ENCODE results near the gene CYP24A1. TPM values are rescaled to one million over a fixed set of nuclear protein-coding genes. Genes with fewer than 3 reads are reported as not detected.

CYP24A1 gene
- total RNA-seq, 4 donors from 2014 or later: 1.3 to 12.3 (median 8.9) TPM

- DNase-seq: no peak
- H3K4me1 ChIP-seq: peaks cover 5 to 13% (median 12%) of the 10 kb centered on the region in 3 donors
- 32 to 40% methylated on average over 7 of the region's 7 CpGs for WGBS, 2 donors
- no peak overlapping the region for H3K4me3 ChIP-seq
- TF ChIP-seq CTCF (IDR thresholded peaks at IDR 0.05) (no peak), POLR2A (IDR thresholded peaks at IDR 0.05) (no peak)
- no peaks in the 10 kb centered on the region for H3K27me3 ChIP-seq
- H3K9me3 ChIP-seq: no peaks in the 10 kb centered on the region
- no peaks in the 10 kb centered on the region for H3K36me3 ChIP-seq
- H3K27ac ChIP-seq: no peak overlapping the region
- intact Hi-C loops (cut with DNase I): no loop called here
Measured at GRCh38 chr20:54148947-54149764, 24.6 kb downstream of the CYP24A1 start.

GRCh38 chr20:54146672-54147071, 27.1 kb downstream of the CYP24A1 start:
- intact Hi-C loops (cut with DNase I): no loop called here
- H3K9me3 ChIP-seq: no peaks in the 10 kb centered on the region
- no peak for DNase-seq
- 92 to 100% methylated on average over 1 of the region's 1 CpG for WGBS, 2 donors
- no peaks in the 10 kb centered on the region for H3K27me3 ChIP-seq
- H3K36me3 ChIP-seq: no peaks in the 10 kb centered on the region
- TF ChIP-seq CTCF (IDR thresholded peaks at IDR 0.05) (no peak), POLR2A (IDR thresholded peaks at IDR 0.05) (no peak)
- no peaks in the 10 kb centered on the region for H3K4me1 ChIP-seq
- no peak overlapping the region for H3K4me3 ChIP-seq
- no peak overlapping the region for H3K27ac ChIP-seq

DNA sequence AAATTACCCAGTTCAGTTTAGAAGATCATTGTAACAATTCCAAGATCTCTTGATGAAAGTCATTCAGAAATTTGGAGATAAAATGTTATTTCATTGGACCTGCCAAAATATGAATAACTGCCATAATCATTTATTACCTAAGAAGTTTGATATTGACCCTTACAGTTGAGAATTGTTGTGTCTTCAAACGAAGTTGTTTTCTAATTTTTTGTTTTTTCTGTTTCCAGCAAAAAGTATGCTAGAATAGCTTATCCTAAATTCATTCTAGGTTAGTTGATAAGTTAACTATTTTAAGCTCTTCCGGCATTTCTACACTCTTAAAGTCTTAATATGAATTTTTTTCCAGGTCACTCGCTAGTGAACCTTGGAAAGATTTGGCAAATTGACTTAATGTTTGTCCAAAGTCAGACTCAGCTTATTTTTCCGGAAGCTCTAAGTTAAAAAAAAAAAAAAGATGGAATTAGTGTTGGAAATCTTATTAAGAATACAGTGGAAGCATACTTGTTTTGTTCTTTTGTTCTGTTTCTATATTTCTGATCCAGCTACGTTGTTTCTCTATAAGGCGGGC, 28.9 kb downstream of the CYP24A1 start:
- intact Hi-C loops (cut with DNase I): no loop called here
- Histone ChIP-seq H3K4me1 (no peaks in the 10 kb centered on the region), H3K4me3 (no peak overlapping the region), H3K36me3 (no peaks in the 10 kb centered on the region), H3K27ac (no peak overlapping the region), H3K27me3 (no peaks in the 10 kb centered on the region), H3K9me3 (no peaks in the 10 kb centered on the region)
- 84 to 86% methylated on average over 6 of the region's 6 CpGs for WGBS, 2 donors
- no peak for DNase-seq
- TF ChIP-seq POLR2A (IDR thresholded peaks at IDR 0.05) (no peak), CTCF (IDR thresholded peaks at IDR 0.05) (no peak)

GRCh38 chr20:54140927-54141566, 32.7 kb downstream of the CYP24A1 start:
- H3K36me3 ChIP-seq: no peaks in the 10 kb centered on the region
- intact Hi-C loops (cut with DNase I): no loop called here
- no peaks in the 10 kb centered on the region for H3K9me3 ChIP-seq
- H3K27me3 ChIP-seq: no peaks in the 10 kb centered on the region
- no peak for TF ChIP-seq CTCF (IDR thresholded peaks at IDR 0.05)
- WGBS, 2 donors: 51 to 63% methylated on average over 6 of the region's 6 CpGs
- H3K4me1 ChIP-seq: no peaks in the 10 kb centered on the region
- DNase-seq: no peak
- H3K27ac ChIP-seq: no peak overlapping the region
- H3K4me3 ChIP-seq: no peak overlapping the region

DNA sequence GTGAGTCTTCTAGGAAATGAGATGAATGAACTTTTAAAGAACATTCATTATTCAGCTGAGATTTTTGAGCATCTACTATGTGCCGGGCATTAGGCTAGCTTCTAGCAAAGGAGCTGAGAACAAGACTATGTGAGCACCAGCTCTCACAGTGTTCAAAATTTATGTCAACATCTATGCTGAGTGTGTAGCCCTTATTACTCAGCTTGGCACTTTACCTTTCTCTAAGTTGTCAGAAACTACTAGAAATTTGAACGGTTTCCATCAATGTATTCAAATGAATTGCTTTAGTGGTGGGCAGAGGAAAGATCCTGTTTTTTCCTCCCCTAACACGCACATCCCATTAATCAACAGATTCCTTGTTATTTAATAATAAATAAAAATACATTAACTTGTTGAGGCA, 33.3 kb downstream of the CYP24A1 start:
- no peak overlapping the region for H3K4me3 ChIP-seq
- H3K36me3 ChIP-seq: no peaks in the 10 kb centered on the region
- peaks cover 0 to 3% (median 0%) of the 10 kb centered on the region in 4 donors for H3K27me3 ChIP-seq
- H3K27ac ChIP-seq: no peak overlapping the region
- DNase-seq: no peak
- intact Hi-C loops (cut with DNase I): no loop called here
- H3K4me1 ChIP-seq: no peaks in the 10 kb centered on the region
- WGBS, 2 donors: 81% methylated on average over 3 of the region's 3 CpGs
- no peaks in the 10 kb centered on the region for H3K9me3 ChIP-seq
- no peak for TF ChIP-seq POLR2A (IDR thresholded peaks at IDR 0.05)
- TF ChIP-seq CTCF (IDR thresholded peaks at IDR 0.05): no peak

Data from esophagus squamous epithelium (tissue), 5 donors.